Keratinocyte (primary cell): Measurements from ENCODE around the gene SPOCK3.

Experiments used
- EZH2 ChIP-seq: IDR thresholded peaks from one replicate; pipeline ENCODE4 v1.6.1; 2012; ENCODE audit warnings: inconsistent platforms, mild to moderate bottlenecking, low read length, moderate library complexity
- TF ChIP-seq, protein P1 (sequence below), 3 experiments: IDR thresholded peaks in 1 of 3; conservative IDR thresholded peaks in 1 of 3; optimal IDR thresholded peaks in 1 of 3; 2 replicates in 2 of 3; 3 replicates in 1 of 3; pipeline versions ENCODE3 to v1.5.1; 2011; ENCODE audit warnings: low read length in 3 of 3, mild to moderate bottlenecking in 3 of 3, moderate library complexity in 2 of 3, control low read depth in 1 of 3, inconsistent platforms in 1 of 3; ENCODE audit not compliant: insufficient read depth in 2 of 3; ENCODE audit errors: extremely low read depth in 1 of 3

DNA sequence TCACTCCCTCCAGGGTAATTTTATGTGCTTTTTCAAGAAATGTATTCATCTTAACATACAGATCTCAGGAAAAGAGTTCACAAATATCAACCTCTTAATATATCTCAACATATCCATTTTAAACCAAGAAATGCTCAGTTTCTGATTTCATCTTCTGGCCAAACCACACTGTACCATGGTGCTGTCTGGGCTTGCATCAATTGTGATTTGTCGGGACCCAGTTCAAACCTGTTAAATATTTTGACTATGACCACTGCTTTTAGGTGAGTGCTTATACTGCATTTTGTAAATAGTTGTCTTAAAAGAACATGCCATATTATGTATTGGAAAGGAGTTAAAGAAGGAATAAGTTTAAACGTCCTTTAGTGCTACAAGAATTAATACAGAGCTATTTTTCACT, 352.1 kb downstream of the SPOCK3 start:
- TF ChIP-seq, protein P1, sequence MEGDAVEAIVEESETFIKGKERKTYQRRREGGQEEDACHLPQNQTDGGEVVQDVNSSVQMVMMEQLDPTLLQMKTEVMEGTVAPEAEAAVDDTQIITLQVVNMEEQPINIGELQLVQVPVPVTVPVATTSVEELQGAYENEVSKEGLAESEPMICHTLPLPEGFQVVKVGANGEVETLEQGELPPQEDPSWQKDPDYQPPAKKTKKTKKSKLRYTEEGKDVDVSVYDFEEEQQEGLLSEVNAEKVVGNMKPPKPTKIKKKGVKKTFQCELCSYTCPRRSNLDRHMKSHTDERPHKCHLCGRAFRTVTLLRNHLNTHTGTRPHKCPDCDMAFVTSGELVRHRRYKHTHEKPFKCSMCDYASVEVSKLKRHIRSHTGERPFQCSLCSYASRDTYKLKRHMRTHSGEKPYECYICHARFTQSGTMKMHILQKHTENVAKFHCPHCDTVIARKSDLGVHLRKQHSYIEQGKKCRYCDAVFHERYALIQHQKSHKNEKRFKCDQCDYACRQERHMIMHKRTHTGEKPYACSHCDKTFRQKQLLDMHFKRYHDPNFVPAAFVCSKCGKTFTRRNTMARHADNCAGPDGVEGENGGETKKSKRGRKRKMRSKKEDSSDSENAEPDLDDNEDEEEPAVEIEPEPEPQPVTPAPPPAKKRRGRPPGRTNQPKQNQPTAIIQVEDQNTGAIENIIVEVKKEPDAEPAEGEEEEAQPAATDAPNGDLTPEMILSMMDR (optimal IDR thresholded peaks at IDR 0.05 in 1 of 3, IDR thresholded peaks at IDR 0.05 in 1 of 3, conservative IDR thresholded peaks at IDR 0.05 in 1 of 3; ENCODE audit: extremely low read depth in 1 of 3, insufficient read depth in 2 of 3, low read length in 3 of 3) = no peak
- no peak for TF ChIP-seq EZH2
